Lung (tissue), 12 donors: Measurements from ENCODE around the gene EEF1AKMT2. TPM values are rescaled to one million over a fixed set of nuclear protein-coding genes. Genes with fewer than 3 reads are reported as not detected.

Experiments
- ATAC-seq: fragments of 200-7000 bp; cut with Tn5 transposase; one replicate; pipeline ENCODE4 v1.9.1; 2020; ENCODE audit warnings: moderate number of reproducible peaks; ENCODE audit not compliant: insufficient read depth, low FRiP score
- DNase-seq, 3 donors: peaks; one replicate each; pipeline ENCODE4 v3.0.0-alpha.2; 2013 to 2017
- H3K27ac ChIP-seq, 2 donors: one replicate each; pipeline ENCODE4 v1.5.1; 2013; ENCODE audit warnings: mild to moderate bottlenecking in 2 of 2, moderate library complexity in 2 of 2, control low read depth in 1 of 2, inconsistent platforms in 1 of 2, low read depth in 1 of 2, low read length in 1 of 2
- H3K27me3 ChIP-seq, 3 donors: one replicate each; pipeline ENCODE4 v1.5.1; 2013; ENCODE audit warnings: low read length in 2 of 3; ENCODE audit not compliant: control insufficient read depth in 3 of 3, insufficient read depth in 3 of 3
- H3K36me3 ChIP-seq, 4 donors: one replicate each; pipeline ENCODE4 v1.5.1; 2013; ENCODE audit warnings: low read length in 4 of 4, mild to moderate bottlenecking in 1 of 4, moderate library complexity in 1 of 4; ENCODE audit not compliant: control insufficient read depth in 4 of 4, insufficient read depth in 4 of 4
- H3K4me1 ChIP-seq, 5 donors: one replicate each; pipeline ENCODE4 v1.5.1; 2013; ENCODE audit warnings: low read length in 5 of 5, mild to moderate bottlenecking in 2 of 5, moderate library complexity in 1 of 5; ENCODE audit not compliant: control insufficient read depth in 5 of 5, insufficient read depth in 5 of 5
- H3K4me3 ChIP-seq: one replicate; pipeline ENCODE4 v1.5.1; 2013; ENCODE audit warnings: mild to moderate bottlenecking, control low read depth, moderate library complexity
- H3K9ac ChIP-seq, 2 donors: one replicate each; pipeline ENCODE4 v1.5.1; 2013; ENCODE audit warnings: low read length in 2 of 2, control low read depth in 1 of 2; ENCODE audit not compliant: insufficient read depth in 1 of 2
- H3K9me3 ChIP-seq, 4 donors: one replicate each; pipeline ENCODE4 v1.5.1; 2013; ENCODE audit warnings: low read length in 3 of 4, mild to moderate bottlenecking in 1 of 4, moderate library complexity in 1 of 4; ENCODE audit not compliant: control insufficient read depth in 4 of 4, insufficient read depth in 3 of 4
- CTCF ChIP-seq: IDR thresholded peaks from 2 replicates; pipeline ENCODE4 v1.5.1; 2012; ENCODE audit warnings: mild to moderate bottlenecking; ENCODE audit errors: control extremely low read depth, extremely low read depth
- WGBS, 2 donors: extraction: QIAGEN DNeasy Blood & Tissue Kit; methylation state at CpG; one replicate each; pipeline ENCODE4 v1.1.7; 2013; 5-methylcytosine and 5-hydroxymethylcytosine counted together
- polyA plus RNA-seq, 2 donors: library from polyadenylated mRNA; stranded (reverse); fragments of 200-250 nt; gene quantifications; one replicate each; pipeline ENCODE4 v1.2.1, GENCODE V29; 2013
- total RNA-seq, 2 donors: library from RNA; depleted of rRNA in 1 of 2; stranded (reverse); fragments of >200 nt in 1 of 2; gene quantifications; one replicate each; pipeline ENCODE4 v1.2.1, GENCODE V29; 2014 to 2021
- donor health status: control.
- donor health status: control.
- donor health status: Bipolar disorder and iron deficiency.
- donor health status: healthy.
- donor health status: DM: yes; HTN: yes; CAD: no.

EEF1AKMT2 gene
- total and polyA plus RNA-seq, 4 donors: 9.0 to 37.9 (median 16.0) TPM

- Histone ChIP-seq H3K36me3 (no peaks in the 10 kb centered on the region), H3K4me1 (peaks cover 21 to 69% (median 39%) of the 10 kb centered on the region in 5 donors), H3K9me3 (no peaks in the 10 kb centered on the region), H3K27ac (peak overlapping the region in 1 of 2 donors; percentile 57), H3K4me3 (no peak overlapping the region), H3K27me3 (no peaks in the 10 kb centered on the region), H3K9ac (no peak overlapping the region)
- no peak for TF ChIP-seq CTCF
- no peak for DNase-seq
- 92 to 94% methylated on average over 9 of the region's 9 CpGs for WGBS, 2 donors
- ATAC-seq: no peak
Observed at GRCh38 chr10:124717041-124717757, 74.5 kb downstream of the EEF1AKMT2 start.

- no peak for ATAC-seq
- H3K27me3 ChIP-seq: no peaks in the 10 kb centered on the region
- H3K4me3 ChIP-seq: no peak overlapping the region
- peak in 2 of 3 donors; percentile 48 to 69 for DNase-seq
- H3K27ac ChIP-seq: peak overlapping the region in 1 of 2 donors; percentile 2
- H3K9ac ChIP-seq: peak overlapping the region in 1 of 2 donors; percentile 48
- H3K36me3 ChIP-seq: no peaks in the 10 kb centered on the region
- TF ChIP-seq CTCF: no peak
- WGBS, 2 donors: 80 to 88% methylated on average over 4 of the region's 4 CpGs
- H3K9me3 ChIP-seq: no peaks in the 10 kb centered on the region
- H3K4me1 ChIP-seq: peaks cover 21 to 61% (median 35%) of the 10 kb centered on the region in 5 donors
Observed at GRCh38 chr10:124716369-124716768, 75.3 kb downstream of the EEF1AKMT2 start.

GRCh38 chr10:124715439-124715838, 76.2 kb downstream of the EEF1AKMT2 start:
- TF ChIP-seq CTCF: no peak
- H3K9ac ChIP-seq: peak overlapping the region in 1 of 2 donors; percentile 24
- no peak for ATAC-seq
- peaks cover 19 to 59% (median 38%) of the 10 kb centered on the region in 5 donors for H3K4me1 ChIP-seq
- no peak for DNase-seq
- H3K27me3 ChIP-seq: no peaks in the 10 kb centered on the region
- H3K36me3 ChIP-seq: no peaks in the 10 kb centered on the region
- H3K4me3 ChIP-seq: no peak overlapping the region
- WGBS, 2 donors: 60 to 63% methylated on average over 6 of the region's 6 CpGs
- H3K9me3 ChIP-seq: no peaks in the 10 kb centered on the region
- H3K27ac ChIP-seq: no peak overlapping the region
